Naive thymus-derived CD4-positive, alpha-beta T cell (primary cell): ENCODE data around the gene BCAS3. TPM values are rescaled to one million over a fixed set of nuclear protein-coding genes. Genes with fewer than 3 reads are reported as not detected.

Experiments
- ATAC-seq: fragments of 150-1000 bp; cut with Tn5 transposase; 2 replicates; pipeline ENCODE4 v1.10.0; 2021; ENCODE audit warnings: mild to moderate bottlenecking, moderate library complexity
- CTCF ChIA-PET: fragments of 350-600 bp; sonication (Branson Sonifier 250); formaldehyde crosslinking; loops from one replicate; lab custom pipeline; 2021; ENCODE audit warnings: antibody characterized with exemption; lab: Charles Lee
- POLR2A ChIA-PET: fragments of 350-600 bp; sonication (Branson Sonifier 250); formaldehyde crosslinking; loops from one replicate; lab custom pipeline; 2021; ENCODE audit warnings: antibody characterized with exemption, inconsistent platforms; lab: Charles Lee
- DNase-seq, 9 donors: peaks; one replicate each; pipeline versions ENCODE4 v3.0.0 to v3.0.0-alpha.2; 2020 to 2022; ENCODE audit warnings: mixed read lengths in 1 of 9
- H3K27ac ChIP-seq: one replicate; pipeline ENCODE4 v1.7.0; 2013; ENCODE audit warnings: mild to moderate bottlenecking, low read depth, low read length, moderate library complexity
- H3K27me3 ChIP-seq, 2 donors: one replicate each; pipeline ENCODE4 v1.7.0; 2013; ENCODE audit warnings: low read length in 2 of 2, mild to moderate bottlenecking in 2 of 2, moderate library complexity in 2 of 2; ENCODE audit not compliant: control insufficient read depth in 2 of 2, insufficient read depth in 2 of 2
- H3K36me3 ChIP-seq, 3 experiments: 1 replicate in 2 of 3; 2 replicates in 1 of 3; pipeline ENCODE4 v1.7.0; 2013; ENCODE audit warnings: low read length in 3 of 3, mild to moderate bottlenecking in 3 of 3, moderate library complexity in 1 of 3; ENCODE audit not compliant: insufficient read depth in 3 of 3, control insufficient read depth in 2 of 3
- H3K4me1 ChIP-seq, 2 donors: one replicate each; pipeline ENCODE4 v1.7.0; 2013; ENCODE audit warnings: low read length in 2 of 2, mild to moderate bottlenecking in 2 of 2, moderate library complexity in 1 of 2; ENCODE audit not compliant: control insufficient read depth in 2 of 2, insufficient read depth in 2 of 2
- H3K4me3 ChIP-seq: 2 replicates; pipeline ENCODE4 v1.7.0; 2013; ENCODE audit warnings: mild to moderate bottlenecking, low read length
- H3K9me3 ChIP-seq, 3 experiments: 1 replicate in 2 of 3; 2 replicates in 1 of 3; pipeline ENCODE4 v1.7.0; 2013; ENCODE audit warnings: low read length in 3 of 3; ENCODE audit not compliant: control insufficient read depth in 2 of 3
- H3K27ac Mint-ChIP-seq, 9 donors: one replicate each; pipeline ENCODE4 v1.8.0; 2020 to 2022; ENCODE audit warnings: mixed read lengths in 9 of 9, mild to moderate bottlenecking in 8 of 9, moderate library complexity in 5 of 9, inconsistent platforms in 2 of 9
- H3K27me3 Mint-ChIP-seq, 5 donors: one replicate each; pipeline ENCODE4 v1.8.0; 2021 to 2022; ENCODE audit warnings: mixed read lengths in 5 of 5, mild to moderate bottlenecking in 1 of 5
- H3K36me3 Mint-ChIP-seq, 5 donors: one replicate each; pipeline ENCODE4 v1.8.0; 2020 to 2022; ENCODE audit warnings: mixed read lengths in 5 of 5, mild to moderate bottlenecking in 3 of 5, inconsistent platforms in 1 of 5
- H3K4me1 Mint-ChIP-seq, 7 donors: one replicate each; pipeline ENCODE4 v1.8.0; 2020 to 2022; ENCODE audit warnings: mixed read lengths in 7 of 7, mild to moderate bottlenecking in 3 of 7, inconsistent platforms in 1 of 7
- H3K4me3 Mint-ChIP-seq, 10 donors: one replicate each; pipeline ENCODE4 v1.8.0; 2020 to 2022; ENCODE audit warnings: mild to moderate bottlenecking in 10 of 10, mixed read lengths in 10 of 10, moderate library complexity in 6 of 10, inconsistent platforms in 2 of 10
- H3K9me3 Mint-ChIP-seq, 11 donors: one replicate each; pipeline ENCODE4 v1.8.0; 2020 to 2022; ENCODE audit warnings: mixed read lengths in 11 of 11, mild to moderate bottlenecking in 4 of 11, inconsistent platforms in 1 of 11, moderate library complexity in 1 of 11
- intact Hi-C, 2 donors: fragments of 100-400 bp; cut with micrococcal nuclease; formaldehyde crosslinking; loops; one replicate each; pipeline ENCODE4 v1.15.1; 2023
- polyA plus RNA-seq, 2 donors: library from polyadenylated mRNA; unstranded; fragments of 300-500 nt; fragmentation: Illumina TruSeq; gene quantifications; one replicate each; pipeline ENCODE4 v1.2.3, GENCODE V29; 2021
- total RNA-seq, 6 experiments: library from RNA in 5 of 6; stranded (reverse) in 5 of 6; gene quantifications; 1 replicate in 5 of 6; 2 replicates in 1 of 6; pipeline ENCODE4 v1.2.3 and lab custom pipeline; 2021 to 2026

The BCAS3 gene
- total and polyA plus RNA-seq, 7 experiments from 2014 or later = 18.4 to 57.8 (median 37.5) TPM

GRCh38 chr17:60989846-60990245 lies 312.2 kb downstream of the BCAS3 start:
- Mint-ChIP-seq H3K27ac (no peak overlapping the region), H3K9me3 (peaks cover 0 to 4% (median 0%) of the 10 kb centered on the region in 11 donors), H3K4me3 (no peak overlapping the region), H3K36me3 (peaks cover 0 to 32% (median 13%) of the 10 kb centered on the region in 5 donors), H3K27me3 (peaks cover 0 to 27% (median 0%) of the 10 kb centered on the region in 5 donors), H3K4me1 (peaks cover 0 to 2% (median 0%) of the 10 kb centered on the region in 7 donors)
- ATAC-seq = no peak
- no peaks in the 10 kb centered on the region for H3K36me3 ChIP-seq
- no peak overlapping the region for H3K4me3 ChIP-seq
- no peaks in the 10 kb centered on the region for H3K4me1 ChIP-seq
- no peak for DNase-seq
- intact Hi-C loops = no loop called here
- POLR2A ChIA-PET = no interaction called here
- H3K27ac ChIP-seq = no peak overlapping the region
- CTCF ChIA-PET = no interaction called here
- no peaks in the 10 kb centered on the region for H3K9me3 ChIP-seq
- no peaks in the 10 kb centered on the region for H3K27me3 ChIP-seq

GRCh38 chr17:60993497-60993896 lies 315.8 kb downstream of the BCAS3 start:
- Histone ChIP-seq H3K27ac (no peak overlapping the region), H3K4me1 (no peaks in the 10 kb centered on the region), H3K27me3 (no peaks in the 10 kb centered on the region), H3K36me3 (no peaks in the 10 kb centered on the region), H3K4me3 (no peak overlapping the region), H3K9me3 (no peaks in the 10 kb centered on the region)
- H3K36me3 Mint-ChIP-seq = peaks cover 0 to 32% (median 13%) of the 10 kb centered on the region in 5 donors
- POLR2A ChIA-PET = no interaction called here
- H3K27me3 Mint-ChIP-seq = peaks cover 0 to 15% (median 0%) of the 10 kb centered on the region in 5 donors
- intact Hi-C loops = no loop called here
- no peak overlapping the region for H3K4me3 Mint-ChIP-seq
- no peaks in the 10 kb centered on the region for H3K9me3 Mint-ChIP-seq
- no peak for ATAC-seq
- CTCF ChIA-PET = interaction anchor here (0.6 kb wide), 1 partner anchor 792 kb away, joined by 3 read pairs; no protein-coding TSS in a partner anchor
- no peak overlapping the region for H3K27ac Mint-ChIP-seq
- no peak for DNase-seq
- H3K4me1 Mint-ChIP-seq = no peaks in the 10 kb centered on the region

- Mint-ChIP-seq H3K4me1 (no peaks in the 10 kb centered on the region), H3K27me3 (peaks cover 0 to 18% (median 0%) of the 10 kb centered on the region in 5 donors), H3K36me3 (peaks cover 0 to 24% (median 5%) of the 10 kb centered on the region in 5 donors), H3K27ac (no peak overlapping the region), H3K9me3 (no peaks in the 10 kb centered on the region), H3K4me3 (no peak overlapping the region)
- ATAC-seq (no peak), DNase-seq (no peak)
- H3K4me3 ChIP-seq = no peak overlapping the region
- H3K27ac ChIP-seq = no peak overlapping the region
- H3K9me3 ChIP-seq = no peaks in the 10 kb centered on the region
- POLR2A ChIA-PET = no interaction called here
- CTCF ChIA-PET = interaction anchor here (0.6 kb wide), 1 partner anchor 413 kb away, joined by 3 read pairs; no protein-coding TSS in a partner anchor
- no peaks in the 10 kb centered on the region for H3K36me3 ChIP-seq
- no peaks in the 10 kb centered on the region for H3K27me3 ChIP-seq
- intact Hi-C loops = no loop called here
- H3K4me1 ChIP-seq = no peaks in the 10 kb centered on the region
These were observed 318.0 kb downstream of the BCAS3 start for GRCh38 chr17:60995680-60996079.

GRCh38 chr17:61000911-61001310 lies 323.3 kb downstream of the BCAS3 start:
- ChIA-PET POLR2A (no interaction called here), CTCF (interaction anchor here (0.7 kb wide), 1 partner anchor 388 kb away, joined by 3 read pairs; no protein-coding TSS in a partner anchor)
- ATAC-seq (no peak), DNase-seq (no peak)
- Mint-ChIP-seq H3K36me3 (peaks cover 0 to 12% (median 9%) of the 10 kb centered on the region in 5 donors), H3K4me1 (peaks cover 0 to 3% (median 0%) of the 10 kb centered on the region in 7 donors), H3K4me3 (no peak overlapping the region), H3K27me3 (peaks cover 0 to 17% (median 0%) of the 10 kb centered on the region in 5 donors), H3K27ac (no peak overlapping the region), H3K9me3 (peaks cover 0 to 5% (median 0%) of the 10 kb centered on the region in 11 donors)
- H3K4me1 ChIP-seq = no peaks in the 10 kb centered on the region
- H3K27ac ChIP-seq = no peak overlapping the region
- no peaks in the 10 kb centered on the region for H3K36me3 ChIP-seq
- no peaks in the 10 kb centered on the region for H3K27me3 ChIP-seq
- H3K9me3 ChIP-seq = no peaks in the 10 kb centered on the region
- intact Hi-C loops = loop anchor here in 1 of 2 donors (10.0 kb wide), 1 partner anchor 134 kb away; no protein-coding TSS in a partner anchor
- H3K4me3 ChIP-seq = no peak overlapping the region

GRCh38 chr17:61002316-61002736 lies 324.7 kb downstream of the BCAS3 start:
- Histone ChIP-seq H3K27ac (no peak overlapping the region), H3K4me1 (no peaks in the 10 kb centered on the region), H3K27me3 (no peaks in the 10 kb centered on the region), H3K9me3 (no peaks in the 10 kb centered on the region), H3K4me3 (no peak overlapping the region), H3K36me3 (no peaks in the 10 kb centered on the region)
- H3K27ac Mint-ChIP-seq = no peak overlapping the region
- intact Hi-C loops = loop anchor here (1.0 to 10.0 kb wide), 8 partner anchors 132 to 834 kb away; no protein-coding TSS in a partner anchor
- CTCF ChIA-PET = interaction anchor here (0.7 kb wide), 1 partner anchor 554 kb away, joined by 3 read pairs; no protein-coding TSS in a partner anchor
- peaks cover 0 to 5% (median 0%) of the 10 kb centered on the region in 11 donors for H3K9me3 Mint-ChIP-seq
- H3K4me1 Mint-ChIP-seq = peaks cover 0 to 3% (median 0%) of the 10 kb centered on the region in 7 donors
- peaks cover 0 to 12% (median 9%) of the 10 kb centered on the region in 5 donors for H3K36me3 Mint-ChIP-seq
- H3K27me3 Mint-ChIP-seq = peaks cover 0 to 20% (median 0%) of the 10 kb centered on the region in 5 donors
- ATAC-seq (no peak), DNase-seq (peak in 5 of 9 donors; percentile 24 to 42 (median 31))
- POLR2A ChIA-PET = no interaction called here
- H3K4me3 Mint-ChIP-seq = no peak overlapping the region

GRCh38 chr17:61005358-61005757 lies 327.7 kb downstream of the BCAS3 start:
- no peaks in the 10 kb centered on the region for H3K27me3 ChIP-seq
- H3K9me3 Mint-ChIP-seq = peaks cover 0 to 5% (median 0%) of the 10 kb centered on the region in 11 donors
- DNase-seq = no peak
- peaks cover 0 to 14% (median 9%) of the 10 kb centered on the region in 5 donors for H3K36me3 Mint-ChIP-seq
- H3K4me3 Mint-ChIP-seq = no peak overlapping the region
- peaks cover 0 to 3% (median 0%) of the 10 kb centered on the region in 7 donors for H3K4me1 Mint-ChIP-seq
- H3K4me1 ChIP-seq = no peaks in the 10 kb centered on the region
- H3K27ac ChIP-seq = no peak overlapping the region
- no peaks in the 10 kb centered on the region for H3K36me3 ChIP-seq
- H3K4me3 ChIP-seq = no peak overlapping the region
- no peak for ATAC-seq
- ChIA-PET CTCF (no interaction called here), POLR2A (no interaction called here)
- H3K9me3 ChIP-seq = no peaks in the 10 kb centered on the region
- H3K27me3 Mint-ChIP-seq = peaks cover 0 to 11% (median 0%) of the 10 kb centered on the region in 5 donors
- intact Hi-C loops = loop anchor here in 1 of 2 donors (10.0 kb wide), 1 partner anchor 129 kb away; no protein-coding TSS in a partner anchor
- no peak overlapping the region for H3K27ac Mint-ChIP-seq
